Activated naive CD4-positive, alpha-beta T cell treated with Interleukin-2 at 50 U/mL for 16 hours (primary cell): ENCODE data around the gene LAMC3.
"Not testable (repeated sequence)": the region's sequence is repeated elsewhere in the genome, so short reads cannot be mapped to it uniquely, and the experiment has no call there.

ENCODE experiments used
- DNase-seq: peaks from one replicate; pipeline ENCODE4 v3.0.0-alpha.2; 2020

Gene LAMC3

GRCh38 chr9:130992682-130993032 is 16.3 kb upstream of the LAMC3 start:
- no peak for DNase-seq

- DNase-seq = no peak
These were observed 15.5 kb upstream of the LAMC3 start for GRCh38 chr9:130993303-130994030.

GRCh38 chr9:130994135-130995085 is 14.6 kb upstream of the LAMC3 start:
- no peak for DNase-seq

- DNase-seq = no peak
These were observed 13.6 kb upstream of the LAMC3 start for GRCh38 chr9:130995086-130996011.

- no peak for DNase-seq
These were observed 12.8 kb upstream of the LAMC3 start for GRCh38 chr9:130996205-130996604.

- no peak for DNase-seq
These were observed 12.1 kb upstream of the LAMC3 start for GRCh38 chr9:130996676-130997394.

GRCh38 chr9:130997395-130997684 is 11.6 kb upstream of the LAMC3 start:
- no peak for DNase-seq

- peak; percentile 13 for DNase-seq
These were observed 10.9 kb upstream of the LAMC3 start for GRCh38 chr9:130997925-130998596.

GRCh38 chr9:130998597-130999244 is 10.3 kb upstream of the LAMC3 start:
- no peak for DNase-seq

- no peak for DNase-seq
These were observed 9.7 kb upstream of the LAMC3 start for GRCh38 chr9:130999245-130999623.

- DNase-seq = not testable (repeated sequence)
These were observed 8.4 kb upstream of the LAMC3 start for GRCh38 chr9:131000526-131000925.

- no peak for DNase-seq
These were observed 8.0 kb upstream of the LAMC3 start for GRCh38 chr9:131001021-131001420.

GRCh38 chr9:131001990-131002389 is 7.0 kb upstream of the LAMC3 start:
- DNase-seq = no peak

GRCh38 chr9:131006601-131007000 is 2.4 kb upstream of the LAMC3 start:
- no peak for DNase-seq

- DNase-seq = no peak
These were observed 888 bp upstream of the LAMC3 start for GRCh38 chr9:131008086-131008485.

- DNase-seq = no peak
These were observed 438 bp upstream of the LAMC3 start for GRCh38 chr9:131008563-131008908.

- no peak for DNase-seq
These were observed 1.7 kb downstream of the LAMC3 start for GRCh38 chr9:131010482-131011273.

- DNase-seq = no peak
These were observed 2.5 kb downstream of the LAMC3 start for GRCh38 chr9:131011274-131012022.

GRCh38 chr9:131012023-131012334 is 3.0 kb downstream of the LAMC3 start:
- no peak for DNase-seq

- no peak for DNase-seq
These were observed 3.5 kb downstream of the LAMC3 start for GRCh38 chr9:131012396-131012917.
